ENCODE measurements around the gene NOS3. TPM values are rescaled to one million over a fixed set of nuclear protein-coding genes. Genes with fewer than 3 reads are reported as not detected.

Gene NOS3
- total RNA-seq, 2 donors from 2014 or later: 14.5 to 78.6 TPM

- TF ChIP-seq CTCF (IDR thresholded peaks at IDR 0.05): no peak
- Histone ChIP-seq H3K27me3 (no peaks in the 10 kb centered on the region), H3K36me3 (peaks cover 25% of the 10 kb centered on the region), H3K4me1 (peaks cover 0 to 12% of the 10 kb centered on the region in 2 donors), H3K4me3 (no peak overlapping the region), H3K27ac (no peak overlapping the region), H3K9me3 (no peaks in the 10 kb centered on the region)
- no peak for DNase-seq (ENCODE audit: low spot score)
Measured at GRCh38 chr7:151032936-151033863, 42.4 kb downstream of the NOS3 start.

GRCh38 chr7:151033864-151034249, 43.0 kb downstream of the NOS3 start:
- no peaks in the 10 kb centered on the region for H3K27me3 ChIP-seq
- no peak overlapping the region for H3K27ac ChIP-seq
- peaks cover 0 to 18% of the 10 kb centered on the region in 2 donors for H3K4me1 ChIP-seq
- H3K4me3 ChIP-seq: no peak overlapping the region
- no peaks in the 10 kb centered on the region for H3K9me3 ChIP-seq
- no peak for TF ChIP-seq CTCF (IDR thresholded peaks at IDR 0.05)
- H3K36me3 ChIP-seq: peaks cover 25% of the 10 kb centered on the region
- no peak for DNase-seq (ENCODE audit: low spot score)

GRCh38 chr7:151034312-151035025, 43.7 kb downstream of the NOS3 start:
- TF ChIP-seq CTCF (IDR thresholded peaks at IDR 0.05): no peak
- no peaks in the 10 kb centered on the region for H3K27me3 ChIP-seq
- H3K36me3 ChIP-seq: peaks cover 25% of the 10 kb centered on the region
- no peaks in the 10 kb centered on the region for H3K9me3 ChIP-seq
- no peak for DNase-seq (ENCODE audit: low spot score)
- H3K4me1 ChIP-seq: peaks cover 1 to 18% of the 10 kb centered on the region in 2 donors
- H3K4me3 ChIP-seq: no peak overlapping the region
- H3K27ac ChIP-seq: no peak overlapping the region

- no peaks in the 10 kb centered on the region for H3K27me3 ChIP-seq
- no peaks in the 10 kb centered on the region for H3K9me3 ChIP-seq
- H3K4me3 ChIP-seq: no peak overlapping the region
- H3K4me1 ChIP-seq: peaks cover 3 to 20% of the 10 kb centered on the region in 2 donors
- peaks cover 25% of the 10 kb centered on the region for H3K36me3 ChIP-seq
- TF ChIP-seq CTCF (IDR thresholded peaks at IDR 0.05): no peak
- H3K27ac ChIP-seq: no peak overlapping the region
- no peak for DNase-seq (ENCODE audit: low spot score)
Measured at GRCh38 chr7:151035026-151035717, 44.4 kb downstream of the NOS3 start.

GRCh38 chr7:151035902-151036301, 45.1 kb downstream of the NOS3 start:
- Histone ChIP-seq H3K36me3 (peaks cover 25% of the 10 kb centered on the region), H3K27me3 (no peaks in the 10 kb centered on the region), H3K4me3 (no peak overlapping the region), H3K4me1 (peaks cover 3 to 20% of the 10 kb centered on the region in 2 donors), H3K27ac (no peak overlapping the region), H3K9me3 (no peaks in the 10 kb centered on the region)
- no peak for DNase-seq (ENCODE audit: low spot score)
- TF ChIP-seq CTCF (IDR thresholded peaks at IDR 0.05): no peak
